HG03159 (cell line): ENCODE data around the gene IQGAP2.
"Not testable (repeated sequence)": the region's sequence is repeated elsewhere in the genome, so short reads cannot be mapped to it uniquely, and the experiment has no call there.

Source experiments
- ATAC-seq: cut with Tn5 transposase; IDR thresholded peaks from one replicate; pipeline ENCODE4 v1.9.1; 2021; ENCODE audit warnings: mild to moderate bottlenecking, moderate library complexity; ENCODE audit not compliant: unreplicated experiment

The IQGAP2 gene

GRCh38 chr5:76735762-76736545, 332.9 kb downstream of the IQGAP2 start:
- no peak for ATAC-seq

- no peak for ATAC-seq
Measured at GRCh38 chr5:76736679-76737556, 333.8 kb downstream of the IQGAP2 start.

- ATAC-seq: no peak
Measured at GRCh38 chr5:76737846-76738245, 334.8 kb downstream of the IQGAP2 start.

- not testable (repeated sequence) for ATAC-seq
Measured at GRCh38 chr5:76741506-76741905, 338.4 kb downstream of the IQGAP2 start.

GRCh38 chr5:76742583-76742982, 339.5 kb downstream of the IQGAP2 start:
- no peak for ATAC-seq

- ATAC-seq: no peak
Measured at GRCh38 chr5:76744632-76745031, 341.5 kb downstream of the IQGAP2 start.

GRCh38 chr5:76745670-76746069, 342.6 kb downstream of the IQGAP2 start:
- no peak for ATAC-seq

GRCh38 chr5:76746677-76747076, 343.6 kb downstream of the IQGAP2 start:
- no peak for ATAC-seq

- no peak for ATAC-seq
Measured at GRCh38 chr5:76747706-76748105, 344.6 kb downstream of the IQGAP2 start.

GRCh38 chr5:76751291-76751690, 348.2 kb downstream of the IQGAP2 start:
- ATAC-seq: no peak

- no peak for ATAC-seq
Measured at GRCh38 chr5:76754668-76755078, 351.6 kb downstream of the IQGAP2 start.

GRCh38 chr5:76755779-76756637, 352.9 kb downstream of the IQGAP2 start:
- ATAC-seq: no peak

GRCh38 chr5:76757049-76757448, 354.0 kb downstream of the IQGAP2 start:
- no peak for ATAC-seq
